PFSK-1 (cell line): ENCODE data around the gene PPARG.

ENCODE experiments used
- FOXP2 ChIP-seq: optimal IDR thresholded peaks from 2 replicates; pipeline ENCODE3; 2011; ENCODE audit warnings: borderline replicate concordance, control low read depth, inconsistent platforms; ENCODE audit not compliant: insufficient read depth; ENCODE audit errors: extremely low read length, extremely low read depth
- POLR2AphosphoS5 ChIP-seq: IDR thresholded peaks from 2 replicates; pipeline ENCODE4 v1.6.1; 2012; ENCODE audit warnings: low read depth, mild to moderate bottlenecking, control low read depth, low read length, moderate library complexity
- REST ChIP-seq, 2 experiments: IDR thresholded peaks; 2 replicates each; pipeline versions ENCODE4 v1.6.1 to v1.8.0; 2011 to 2012; ENCODE audit warnings: low read depth in 2 of 2, low read length in 2 of 2, control low read depth in 1 of 2, inconsistent platforms in 1 of 2, mild to moderate bottlenecking in 1 of 2, moderate library complexity in 1 of 2; ENCODE audit not compliant: insufficient read depth in 1 of 2
- SIN3A ChIP-seq: IDR thresholded peaks from 2 replicates; pipeline ENCODE4 v1.6.1; 2012; ENCODE audit warnings: mild to moderate bottlenecking, low read length, moderate library complexity, borderline replicate concordance; ENCODE audit not compliant: insufficient read depth
- TAF1 ChIP-seq: IDR thresholded peaks from 2 replicates; pipeline ENCODE4 v1.6.1; 2012; ENCODE audit warnings: low read length, control low read depth, borderline replicate concordance; ENCODE audit not compliant: insufficient read depth

Gene PPARG

GRCh38 chr3:12401208-12401607 lies 112.3 kb downstream of the PPARG start:
- TF ChIP-seq FOXP2 (no peak), POLR2AphosphoS5 (no peak), TAF1 (no peak), SIN3A (no peak), REST (IDR thresholded peaks at IDR 0.05; ENCODE audit: insufficient read depth in 1 of 2, low read depth in 2 of 2, low read length in 2 of 2) (no peak)

GRCh38 chr3:12405432-12406272 lies 116.8 kb downstream of the PPARG start:
- TF ChIP-seq FOXP2 (peak; percentile 53), REST (IDR thresholded peaks at IDR 0.05; ENCODE audit: insufficient read depth in 1 of 2, low read depth in 2 of 2, low read length in 2 of 2) (peak in 1 of 2 experiments; percentile 68; a peak in 2 of 4 replicates), POLR2AphosphoS5 (peak; percentile 61), TAF1 (peak; percentile 58; the same call in 1 of the 2 replicates), SIN3A (no peak)

- TF ChIP-seq SIN3A (no peak), FOXP2 (no peak), REST (IDR thresholded peaks at IDR 0.05; ENCODE audit: insufficient read depth in 1 of 2, low read depth in 2 of 2, low read length in 2 of 2) (no peak), TAF1 (no peak), POLR2AphosphoS5 (no peak)
These were observed 120.3 kb downstream of the PPARG start for GRCh38 chr3:12408984-12409683.

GRCh38 chr3:12409684-12410596 lies 121.1 kb downstream of the PPARG start:
- no peak for TF ChIP-seq FOXP2
- no peak for TF ChIP-seq REST (IDR thresholded peaks at IDR 0.05; ENCODE audit: insufficient read depth in 1 of 2, low read depth in 2 of 2, low read length in 2 of 2)
- TF ChIP-seq POLR2AphosphoS5: no peak
- no peak for TF ChIP-seq SIN3A
- no peak for TF ChIP-seq TAF1
